GM19397 (cell line): Measurements from ENCODE around the gene EEFSEC.

Experiments used
- ATAC-seq: cut with Tn5 transposase; IDR thresholded peaks from one replicate; pipeline ENCODE4 v1.9.1; 2021; ENCODE audit warnings: mild to moderate bottlenecking, moderate library complexity; ENCODE audit not compliant: unreplicated experiment

The EEFSEC gene

DNA sequence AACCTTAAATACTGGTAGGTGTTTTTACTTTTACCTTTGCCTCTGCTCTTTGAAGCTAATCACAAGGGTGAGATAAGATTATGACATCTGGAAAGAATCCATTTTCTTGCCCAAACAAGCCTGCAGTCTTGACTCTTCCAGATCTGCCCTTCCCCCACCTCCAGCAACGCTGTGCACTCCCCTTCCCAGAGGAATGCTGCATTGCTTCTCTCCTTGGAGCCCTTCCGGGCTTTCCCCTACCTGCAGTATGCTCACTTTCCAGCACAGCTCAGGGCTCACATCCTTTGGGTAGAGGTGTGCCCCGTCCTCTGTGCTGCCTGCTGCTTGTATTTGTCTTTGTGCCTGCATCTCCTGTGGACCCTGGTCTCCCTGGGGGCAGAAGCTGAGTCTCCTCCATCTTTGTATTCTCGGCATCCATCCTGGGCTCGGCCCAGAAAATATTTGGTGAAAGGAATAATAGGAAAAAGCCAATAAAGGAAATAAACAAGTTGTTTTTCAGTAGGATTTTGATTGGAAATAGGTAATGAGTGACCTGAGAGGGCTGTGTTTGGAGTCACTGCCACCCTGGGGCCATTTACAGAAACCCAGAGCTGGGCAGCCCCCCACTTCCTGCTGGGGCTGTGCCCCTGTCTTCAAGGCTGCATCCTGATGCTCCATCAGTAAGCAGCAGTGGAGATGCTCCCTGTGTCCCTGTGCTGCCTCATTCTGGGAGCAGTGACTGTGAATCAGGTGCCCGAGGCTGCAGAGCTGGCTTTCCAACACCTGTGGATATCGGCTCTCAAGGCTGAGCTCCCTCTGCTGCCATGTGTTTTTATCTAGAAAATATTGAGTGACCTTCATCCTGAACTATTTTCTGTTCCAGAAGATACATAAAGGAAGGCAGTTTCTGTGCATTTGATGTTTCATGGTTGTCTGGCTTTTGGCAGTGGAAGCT lies 117.5 kb downstream of the EEFSEC start:
- ATAC-seq = no peak

- ATAC-seq = no peak
Observed at GRCh38 chr3:128271536-128272332, 118.5 kb downstream of the EEFSEC start.

DNA sequence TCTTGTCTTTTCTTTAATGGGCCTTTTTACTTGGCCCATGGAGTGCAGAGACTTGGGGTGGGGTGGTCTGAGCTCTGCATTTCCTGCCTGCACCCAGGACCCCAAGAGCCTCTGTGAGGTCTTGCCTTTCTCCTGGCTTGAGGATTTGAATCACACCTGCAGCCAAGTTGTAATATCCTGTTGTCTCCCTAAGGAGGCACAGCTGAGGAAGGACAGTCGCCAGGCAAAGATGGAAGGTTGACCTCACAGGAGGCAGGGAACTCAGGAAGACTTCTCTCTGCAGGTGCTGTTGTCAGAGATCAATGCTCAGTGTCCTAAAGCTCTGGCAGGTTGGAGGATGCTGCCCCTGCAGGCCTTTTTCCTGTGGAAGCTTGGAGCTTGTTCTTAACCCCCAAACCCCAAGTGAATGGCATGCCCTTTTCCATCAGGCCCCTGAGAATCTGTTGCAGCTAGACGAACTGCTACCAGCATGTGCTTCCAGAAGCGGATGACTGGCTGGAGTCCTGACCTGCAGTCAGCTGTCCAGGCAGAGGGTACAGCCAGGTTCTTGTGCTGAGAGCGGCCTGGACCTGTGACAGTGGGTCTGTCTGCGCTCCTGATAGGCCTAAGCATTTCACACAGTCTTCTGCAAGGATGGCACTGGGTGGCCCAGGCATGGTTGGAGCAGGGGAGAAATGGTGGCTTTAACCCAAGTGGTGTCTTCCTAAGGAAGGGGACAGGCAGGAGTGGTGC lies 120.0 kb downstream of the EEFSEC start:
- no peak for ATAC-seq

DNA sequence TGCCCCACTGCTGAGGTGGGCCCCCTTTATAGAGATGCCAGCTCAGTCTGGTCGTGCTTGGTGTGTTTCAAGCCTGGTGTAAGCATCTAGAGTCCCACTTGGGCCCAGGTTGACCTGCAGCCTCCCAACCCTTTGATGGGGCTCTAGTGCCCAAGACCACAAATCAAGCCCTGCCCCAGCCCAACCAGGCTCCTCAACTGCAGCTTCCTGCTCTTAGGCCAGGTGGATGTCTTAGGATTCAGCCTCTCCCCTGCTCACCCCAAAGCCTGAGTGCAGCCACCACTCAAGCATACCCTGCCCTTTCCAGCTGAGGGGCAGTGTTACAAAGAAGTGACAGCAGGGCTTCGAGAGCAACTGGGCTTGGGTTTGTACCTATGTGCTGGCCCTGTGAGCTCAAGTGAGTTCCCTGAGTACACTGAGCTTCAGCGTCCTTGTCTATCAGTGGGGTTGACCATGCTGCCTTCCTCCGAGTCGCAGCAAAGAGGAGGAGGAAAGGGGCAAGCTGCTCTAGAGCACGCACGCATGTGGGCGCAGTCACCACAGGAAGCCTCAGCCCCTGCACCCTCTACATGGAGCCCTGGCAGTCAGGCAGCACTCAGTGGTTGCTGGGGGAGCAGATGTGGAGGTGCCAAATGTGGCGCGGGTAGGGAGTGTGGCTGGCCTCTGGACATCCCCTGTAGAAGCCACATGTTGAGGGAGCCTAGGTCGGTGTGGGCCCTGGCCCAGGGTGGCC lies 120.7 kb downstream of the EEFSEC start:
- ATAC-seq = no peak

DNA sequence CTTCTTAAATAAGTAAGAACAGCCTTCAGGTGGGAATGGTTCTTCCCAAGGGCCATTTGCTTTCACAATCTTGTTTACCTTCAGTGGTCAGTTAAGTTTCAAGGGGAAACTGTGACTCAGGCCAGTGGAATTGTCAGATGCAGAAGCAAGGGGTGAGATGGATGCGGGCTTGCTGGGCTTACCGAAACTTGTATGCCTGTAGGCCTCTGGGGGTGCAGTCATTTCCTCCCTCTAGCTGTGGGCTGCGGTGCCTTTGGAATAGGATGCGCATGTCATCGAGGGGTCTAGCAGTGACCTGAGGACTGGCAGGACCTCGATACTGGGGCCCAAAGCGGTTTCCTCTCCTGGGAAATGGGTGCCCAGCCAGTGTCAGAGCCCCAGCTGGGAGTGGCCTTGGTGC lies 121.6 kb downstream of the EEFSEC start:
- no peak for ATAC-seq

GRCh38 chr3:128275316-128276145 lies 122.2 kb downstream of the EEFSEC start:
- ATAC-seq = no peak

- no peak for ATAC-seq
Observed at GRCh38 chr3:128276146-128276435, 122.8 kb downstream of the EEFSEC start.

DNA sequence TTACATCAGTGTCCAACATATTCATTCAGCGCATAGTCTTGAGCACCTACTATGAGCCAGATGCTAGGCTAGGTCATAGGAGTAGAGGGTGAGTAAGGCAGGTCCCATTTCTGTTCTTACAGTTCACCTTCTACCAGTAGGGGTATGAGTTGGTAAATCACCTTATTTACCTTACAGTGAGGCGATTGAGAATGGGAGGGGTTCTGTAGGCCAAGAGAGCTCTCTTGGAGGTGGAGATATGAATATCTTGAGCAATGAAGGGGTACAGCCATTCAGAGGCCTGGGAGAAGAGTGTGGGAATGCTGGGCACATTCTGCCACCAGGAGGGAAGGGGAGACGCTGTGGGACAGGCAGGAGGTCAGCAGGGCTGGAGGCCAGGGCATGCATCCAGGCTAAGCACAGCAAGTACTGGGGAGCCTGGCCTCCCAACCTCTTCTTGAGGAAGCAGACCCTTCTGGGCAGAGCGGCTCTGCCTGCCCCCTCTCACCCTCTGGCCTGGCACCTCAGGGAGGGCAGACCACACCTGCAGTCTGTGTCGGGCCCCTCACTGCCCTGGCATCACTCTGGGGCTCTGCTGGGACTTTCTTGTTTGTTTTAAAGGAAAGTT lies 123.4 kb downstream of the EEFSEC start:
- ATAC-seq = no peak

- no peak for ATAC-seq
Observed at GRCh38 chr3:128277378-128278069, 124.2 kb downstream of the EEFSEC start.

- ATAC-seq = no peak
Observed at GRCh38 chr3:128278130-128278529, 124.8 kb downstream of the EEFSEC start.

DNA sequence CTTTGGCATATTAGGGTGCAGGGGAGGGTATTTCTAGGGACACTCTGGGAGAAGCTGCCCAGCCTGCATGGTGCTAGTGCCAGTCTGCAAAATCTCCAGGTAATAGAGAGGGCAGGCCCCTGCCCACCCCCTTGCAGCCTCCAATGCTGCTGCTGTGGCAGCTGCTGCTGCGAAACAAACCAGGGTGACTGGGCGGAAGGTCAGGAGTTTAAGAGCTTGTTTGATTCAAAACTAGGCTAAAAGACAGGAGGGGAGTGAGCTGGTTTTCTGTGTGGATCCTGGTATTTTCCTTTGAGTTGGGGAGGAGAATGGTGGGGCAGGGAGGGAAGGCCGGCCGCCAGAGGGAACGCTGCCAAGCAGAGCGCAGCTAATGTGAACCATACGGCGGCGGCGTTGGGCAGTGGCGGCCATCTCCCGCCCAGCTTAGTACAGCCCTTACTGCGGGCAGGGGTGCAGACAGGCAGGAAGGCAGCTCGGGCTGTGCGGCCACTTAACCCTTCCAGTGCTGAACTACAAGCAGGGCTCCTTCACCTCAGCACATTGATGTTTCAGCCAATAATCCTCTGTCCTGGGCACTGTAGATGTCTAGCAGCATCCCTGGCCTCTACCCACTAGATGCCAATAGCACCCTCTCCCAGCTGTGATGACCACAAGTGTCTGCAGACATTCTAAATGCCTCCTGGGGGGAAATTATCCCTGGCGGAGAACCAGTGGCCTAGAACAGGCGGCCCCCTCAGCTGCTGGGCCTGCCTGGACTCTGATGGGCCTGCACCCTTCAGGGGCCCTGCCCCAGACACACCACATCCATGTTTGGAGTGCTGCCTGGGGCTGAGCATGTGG lies 125.7 kb downstream of the EEFSEC start:
- no peak for ATAC-seq

DNA sequence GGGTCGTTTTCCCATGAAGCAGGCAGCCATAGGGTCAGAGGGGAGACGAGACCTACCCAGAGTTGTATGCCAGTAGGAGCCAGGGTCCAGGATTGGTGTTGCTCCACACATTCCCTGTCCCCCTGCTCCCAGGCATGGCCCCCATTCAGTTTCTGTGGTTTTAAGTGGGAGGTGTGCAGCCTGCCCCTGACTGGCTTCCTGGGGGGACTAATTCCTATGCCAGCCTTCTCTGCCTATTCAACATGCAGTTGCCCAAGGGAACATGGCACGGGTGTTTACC lies 126.3 kb downstream of the EEFSEC start:
- ATAC-seq = no peak

- no peak for ATAC-seq
Observed at GRCh38 chr3:128280481-128281052, 127.3 kb downstream of the EEFSEC start.

DNA sequence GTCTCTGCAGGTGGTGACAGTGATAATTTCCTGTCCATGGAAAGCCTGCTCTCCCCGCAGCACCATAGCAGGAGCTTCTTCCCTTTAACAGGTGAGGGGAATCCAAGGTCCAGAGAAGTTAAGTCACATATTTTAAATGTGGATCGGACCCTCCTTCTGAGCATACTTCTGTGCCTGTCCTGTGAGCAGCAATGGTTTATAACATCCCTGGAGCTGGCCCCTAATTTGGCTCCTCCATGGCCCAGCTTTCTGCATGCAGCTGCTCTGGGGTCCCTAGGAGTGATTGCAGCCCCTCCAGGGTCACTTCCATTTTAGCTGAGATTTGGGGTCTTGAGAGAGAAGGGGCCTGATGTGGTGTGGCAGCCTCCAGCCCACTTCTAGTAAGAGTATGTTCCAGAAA lies 127.8 kb downstream of the EEFSEC start:
- ATAC-seq = no peak

- no peak for ATAC-seq
Observed at GRCh38 chr3:128281461-128282367, 128.4 kb downstream of the EEFSEC start.

DNA sequence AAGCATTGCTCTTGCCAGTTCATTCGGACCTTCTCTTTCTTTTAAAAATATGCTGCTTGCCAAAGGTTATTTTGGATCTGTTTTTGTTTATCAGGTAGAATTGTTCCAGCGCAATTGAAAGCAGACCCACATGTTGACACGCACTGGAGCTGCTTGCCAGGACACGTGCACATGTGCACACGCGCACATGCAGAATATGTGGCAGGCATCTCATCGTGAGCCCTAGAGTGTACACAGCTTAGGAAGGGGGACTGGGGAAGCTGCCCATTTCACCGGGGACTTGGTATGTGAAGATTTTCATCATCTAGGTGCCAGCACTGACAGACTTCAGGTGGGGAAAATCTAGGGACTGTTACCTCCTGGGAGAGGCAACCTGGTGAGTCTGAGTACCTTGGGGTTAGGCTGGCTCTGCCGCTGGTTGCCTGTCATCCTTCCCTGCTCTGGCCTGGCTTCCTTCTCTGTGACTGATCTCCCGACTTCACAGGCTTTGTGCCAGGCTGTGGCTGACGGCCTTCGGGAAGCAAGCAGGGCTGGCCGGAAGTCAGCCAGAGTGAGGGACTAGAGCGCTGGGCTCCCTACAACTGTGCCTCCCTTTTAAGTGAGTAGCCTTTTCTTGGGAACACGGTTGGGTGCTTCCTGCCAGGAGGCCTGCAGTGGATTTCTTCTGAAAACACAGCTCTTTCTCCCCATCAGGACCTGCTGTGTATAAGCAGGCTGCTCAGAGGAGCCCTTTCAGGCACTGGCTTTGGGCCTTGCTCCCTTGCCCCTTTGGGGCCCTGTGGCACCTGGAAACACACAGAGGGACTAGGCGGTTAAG lies 129.3 kb downstream of the EEFSEC start:
- ATAC-seq = no peak
